NB4 (cell line): ENCODE data around the gene POLR3H.

Experiments
- MYC ChIP-seq: IDR thresholded peaks from 2 replicates; pipeline ENCODE4 v1.6.1; 2011; ENCODE audit warnings: low read depth, low read length
- POLR2A ChIP-seq: IDR thresholded peaks from 2 replicates; pipeline ENCODE4 v1.6.1; 2011; ENCODE audit warnings: mild to moderate bottlenecking; ENCODE audit not compliant: insufficient read length; ENCODE audit errors: extremely low read depth
- TF ChIP-seq, protein P1 (sequence below): IDR thresholded peaks from one replicate; pipeline ENCODE4 v1.5.1; 2012; ENCODE audit warnings: low read depth, low read length
- TF ChIP-seq, protein P2 (sequence below): IDR thresholded peaks from 2 replicates; pipeline ENCODE4 v1.6.1; 2011; ENCODE audit warnings: low read depth, low read length

DNA sequence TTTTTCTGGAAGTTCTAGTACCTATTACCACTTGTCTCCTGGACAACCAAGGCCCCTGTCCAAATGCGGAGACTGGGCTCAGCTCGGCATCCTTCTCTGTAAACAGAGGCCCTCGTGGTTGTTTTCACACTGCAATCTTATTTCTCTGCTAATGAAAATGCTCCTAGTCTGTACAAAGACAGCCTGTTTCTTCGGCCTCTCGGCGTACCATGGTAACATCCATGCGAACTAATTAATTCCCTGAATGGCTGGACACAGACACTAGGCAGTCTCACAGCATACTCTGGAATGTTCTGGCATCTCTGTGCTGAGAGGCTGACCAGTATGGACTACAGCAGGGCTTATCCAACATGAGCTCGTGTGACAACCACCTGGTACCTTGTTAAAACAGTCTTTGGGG lies 5.7 kb downstream of the POLR3H start:
- TF ChIP-seq, protein P1, sequence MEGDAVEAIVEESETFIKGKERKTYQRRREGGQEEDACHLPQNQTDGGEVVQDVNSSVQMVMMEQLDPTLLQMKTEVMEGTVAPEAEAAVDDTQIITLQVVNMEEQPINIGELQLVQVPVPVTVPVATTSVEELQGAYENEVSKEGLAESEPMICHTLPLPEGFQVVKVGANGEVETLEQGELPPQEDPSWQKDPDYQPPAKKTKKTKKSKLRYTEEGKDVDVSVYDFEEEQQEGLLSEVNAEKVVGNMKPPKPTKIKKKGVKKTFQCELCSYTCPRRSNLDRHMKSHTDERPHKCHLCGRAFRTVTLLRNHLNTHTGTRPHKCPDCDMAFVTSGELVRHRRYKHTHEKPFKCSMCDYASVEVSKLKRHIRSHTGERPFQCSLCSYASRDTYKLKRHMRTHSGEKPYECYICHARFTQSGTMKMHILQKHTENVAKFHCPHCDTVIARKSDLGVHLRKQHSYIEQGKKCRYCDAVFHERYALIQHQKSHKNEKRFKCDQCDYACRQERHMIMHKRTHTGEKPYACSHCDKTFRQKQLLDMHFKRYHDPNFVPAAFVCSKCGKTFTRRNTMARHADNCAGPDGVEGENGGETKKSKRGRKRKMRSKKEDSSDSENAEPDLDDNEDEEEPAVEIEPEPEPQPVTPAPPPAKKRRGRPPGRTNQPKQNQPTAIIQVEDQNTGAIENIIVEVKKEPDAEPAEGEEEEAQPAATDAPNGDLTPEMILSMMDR = no peak
- TF ChIP-seq POLR2A = no peak
- TF ChIP-seq, protein P2, sequence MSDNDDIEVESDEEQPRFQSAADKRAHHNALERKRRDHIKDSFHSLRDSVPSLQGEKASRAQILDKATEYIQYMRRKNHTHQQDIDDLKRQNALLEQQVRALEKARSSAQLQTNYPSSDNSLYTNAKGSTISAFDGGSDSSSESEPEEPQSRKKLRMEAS = no peak
- no peak for TF ChIP-seq MYC
